Measurements from ENCODE around the gene UGT1A3. TPM values are rescaled to one million over a fixed set of nuclear protein-coding genes. Genes with fewer than 3 reads are reported as not detected.

UGT1A3 gene
- total and polyA plus RNA-seq, 8 donors: not detected

DNA sequence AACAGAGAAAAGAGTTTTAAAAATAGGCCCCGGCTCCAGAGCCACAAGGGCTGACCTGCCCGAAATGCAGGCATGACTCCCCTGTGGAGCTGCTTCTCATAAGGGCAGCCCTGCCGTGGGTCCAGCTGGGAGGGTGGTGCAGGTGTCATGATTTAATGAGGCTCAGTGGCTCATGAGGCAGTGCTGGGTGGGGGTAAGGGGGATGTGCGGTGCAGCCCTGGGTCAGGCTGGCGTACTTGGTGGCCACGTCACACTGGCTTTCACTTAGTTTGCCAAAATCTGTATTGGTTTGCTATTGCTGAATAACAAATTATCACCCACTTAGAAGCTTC is 91.9 kb downstream of the UGT1A3 start:
- H3K4me1 ChIP-seq: no peaks in the 10 kb centered on the region
- H3K36me3 ChIP-seq: no peaks in the 10 kb centered on the region
- TF ChIP-seq, protein P1, sequence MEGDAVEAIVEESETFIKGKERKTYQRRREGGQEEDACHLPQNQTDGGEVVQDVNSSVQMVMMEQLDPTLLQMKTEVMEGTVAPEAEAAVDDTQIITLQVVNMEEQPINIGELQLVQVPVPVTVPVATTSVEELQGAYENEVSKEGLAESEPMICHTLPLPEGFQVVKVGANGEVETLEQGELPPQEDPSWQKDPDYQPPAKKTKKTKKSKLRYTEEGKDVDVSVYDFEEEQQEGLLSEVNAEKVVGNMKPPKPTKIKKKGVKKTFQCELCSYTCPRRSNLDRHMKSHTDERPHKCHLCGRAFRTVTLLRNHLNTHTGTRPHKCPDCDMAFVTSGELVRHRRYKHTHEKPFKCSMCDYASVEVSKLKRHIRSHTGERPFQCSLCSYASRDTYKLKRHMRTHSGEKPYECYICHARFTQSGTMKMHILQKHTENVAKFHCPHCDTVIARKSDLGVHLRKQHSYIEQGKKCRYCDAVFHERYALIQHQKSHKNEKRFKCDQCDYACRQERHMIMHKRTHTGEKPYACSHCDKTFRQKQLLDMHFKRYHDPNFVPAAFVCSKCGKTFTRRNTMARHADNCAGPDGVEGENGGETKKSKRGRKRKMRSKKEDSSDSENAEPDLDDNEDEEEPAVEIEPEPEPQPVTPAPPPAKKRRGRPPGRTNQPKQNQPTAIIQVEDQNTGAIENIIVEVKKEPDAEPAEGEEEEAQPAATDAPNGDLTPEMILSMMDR (IDR thresholded peaks at IDR 0.05): no peak
- peaks cover 0 to 4% of the 10 kb centered on the region in 2 donors for H3K9me3 ChIP-seq
- H3K4me3 ChIP-seq: no peak overlapping the region
- intact Hi-C loops (cut with DNase I): no loop called here
- no peaks in the 10 kb centered on the region for H3K27me3 ChIP-seq
- no peak for ATAC-seq
- DNase-seq: no peak
- H3K27ac ChIP-seq: no peak overlapping the region

DNA sequence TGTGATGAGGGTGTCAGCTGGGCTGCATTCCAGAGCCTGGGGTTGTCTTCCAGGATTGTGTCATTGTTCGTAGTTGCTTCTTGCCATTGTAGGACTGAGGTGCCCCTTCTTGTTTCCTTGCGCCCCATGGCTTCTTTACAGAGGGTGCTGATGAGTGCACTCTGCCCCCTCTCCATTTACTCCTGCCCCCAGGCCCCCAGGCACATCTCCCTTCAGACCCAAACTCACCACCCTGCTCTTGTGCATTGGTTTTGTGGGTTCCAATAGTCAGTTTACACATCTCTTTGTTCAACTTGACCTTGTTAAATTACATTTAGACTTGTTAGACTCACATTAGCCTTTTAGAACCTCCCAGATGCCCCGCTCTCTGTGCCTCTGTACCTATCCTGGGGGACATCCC is 92.4 kb downstream of the UGT1A3 start:
- H3K4me1 ChIP-seq: no peaks in the 10 kb centered on the region
- no peak overlapping the region for H3K27ac ChIP-seq
- DNase-seq (no peak), ATAC-seq (no peak)
- H3K9me3 ChIP-seq: no peaks in the 10 kb centered on the region
- no peaks in the 10 kb centered on the region for H3K27me3 ChIP-seq
- H3K36me3 ChIP-seq: no peaks in the 10 kb centered on the region
- TF ChIP-seq, protein P1 (IDR thresholded peaks at IDR 0.05): no peak
- H3K4me3 ChIP-seq: no peak overlapping the region
- intact Hi-C loops (cut with DNase I): no loop called here

DNA sequence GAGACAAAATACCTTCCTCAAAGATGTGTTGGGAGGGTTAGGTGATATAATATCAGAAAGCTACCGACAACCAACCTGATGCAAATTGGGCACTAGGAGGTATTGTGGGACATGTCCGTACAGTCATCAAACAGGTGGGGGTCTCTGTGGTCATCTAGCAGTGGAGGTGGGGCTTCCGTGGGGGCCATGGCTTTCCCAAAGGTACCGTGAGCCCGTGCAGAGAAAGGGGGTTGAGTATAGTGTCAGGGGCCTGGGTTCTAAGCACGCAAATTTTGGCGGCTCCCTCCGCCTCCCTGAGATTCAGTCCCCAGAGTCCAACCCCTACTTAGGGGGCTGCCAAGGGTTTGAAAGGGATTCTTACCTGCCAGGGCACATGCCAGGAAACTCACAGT is 92.9 kb downstream of the UGT1A3 start:
- Histone ChIP-seq H3K27ac (no peak overlapping the region), H3K27me3 (no peaks in the 10 kb centered on the region), H3K4me3 (no peak overlapping the region), H3K36me3 (no peaks in the 10 kb centered on the region), H3K4me1 (no peaks in the 10 kb centered on the region), H3K9me3 (no peaks in the 10 kb centered on the region)
- ATAC-seq (no peak), DNase-seq (no peak)
- TF ChIP-seq, protein P1 (IDR thresholded peaks at IDR 0.05): no peak
- intact Hi-C loops (cut with DNase I): no loop called here

DNA sequence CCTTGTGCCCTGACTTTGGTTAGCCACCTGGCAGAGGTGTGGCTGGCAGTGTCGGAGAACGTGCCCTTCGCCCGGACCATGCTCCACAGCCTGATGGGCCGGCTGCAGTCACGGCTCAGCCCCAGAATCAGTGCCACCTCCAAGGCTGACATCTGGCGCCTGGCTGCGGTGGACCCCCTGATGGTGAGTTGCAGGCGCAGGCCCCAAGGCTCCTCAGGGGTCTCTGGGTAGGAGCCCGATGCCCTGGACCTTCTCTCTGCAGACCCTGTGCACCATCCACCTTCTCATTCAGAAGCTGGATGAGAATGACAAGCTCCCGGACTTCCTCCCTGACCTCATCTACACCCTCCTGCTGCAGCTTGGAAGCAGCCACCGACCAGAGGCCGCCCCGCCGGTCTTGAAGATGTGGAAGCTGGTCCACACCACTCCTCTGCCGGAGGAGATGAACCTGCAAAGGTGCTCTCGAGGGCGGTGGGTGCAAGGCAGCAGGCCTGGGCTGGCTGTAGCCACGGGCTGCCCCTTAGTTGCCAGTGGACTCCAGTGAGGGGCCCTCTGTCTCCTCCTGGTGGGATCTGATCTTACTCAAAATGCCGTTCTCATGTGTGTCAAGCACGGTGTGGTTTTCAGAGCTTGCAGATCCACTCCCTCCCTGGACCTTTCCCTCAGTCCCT is 93.4 kb downstream of the UGT1A3 start:
- TF ChIP-seq, protein P1 (IDR thresholded peaks at IDR 0.05): no peak
- no peak for DNase-seq
- H3K27ac ChIP-seq: no peak overlapping the region
- H3K9me3 ChIP-seq: no peaks in the 10 kb centered on the region
- no peaks in the 10 kb centered on the region for H3K36me3 ChIP-seq
- intact Hi-C loops (cut with DNase I): no loop called here
- no peak overlapping the region for H3K4me3 ChIP-seq
- ATAC-seq: no peak
- no peaks in the 10 kb centered on the region for H3K27me3 ChIP-seq
- no peaks in the 10 kb centered on the region for H3K4me1 ChIP-seq

Other genes with a start within 250 kb of the UGT1A3 start
- gene USP40, start 162.3 kb upstream of the UGT1A3 start, total RNA-seq: 10 to 100 TPM; 40.0 to 43.1 TPM
- 10 to 100 TPM; 41.4 to 60.5 (median 46.8) TPM for gene USP40, start 162.3 kb upstream of the UGT1A3 start, polyA plus RNA-seq (ENCODE audit: insufficient read length in 6 of 6)
- not detected for gene UGT1A8, start 111.4 kb upstream of the UGT1A3 start, total RNA-seq
- gene UGT1A8, start 111.4 kb upstream of the UGT1A3 start, polyA plus RNA-seq (ENCODE audit: insufficient read length in 6 of 6): not detected
- not detected for gene UGT1A10, start 92.6 kb upstream of the UGT1A3 start, total RNA-seq
- gene UGT1A10, start 92.6 kb upstream of the UGT1A3 start, polyA plus RNA-seq (ENCODE audit: insufficient read length in 6 of 6): not detected
- not detected for gene UGT1A9, start 57.1 kb upstream of the UGT1A3 start, total RNA-seq
- not detected for gene UGT1A9, start 57.1 kb upstream of the UGT1A3 start, polyA plus RNA-seq (ENCODE audit: insufficient read length in 6 of 6)
- gene UGT1A7, start 47.1 kb upstream of the UGT1A3 start, total RNA-seq: not detected
- not detected for gene UGT1A7, start 47.1 kb upstream of the UGT1A3 start, polyA plus RNA-seq (ENCODE audit: insufficient read length in 6 of 6)
- 1 to 10 TPM in 1 of 2 donors, not detected in 1; 1.7 TPM for gene UGT1A6, start 36.2 kb upstream of the UGT1A3 start, total RNA-seq
- gene UGT1A6, start 36.2 kb upstream of the UGT1A3 start, polyA plus RNA-seq (ENCODE audit: insufficient read length in 6 of 6): under 1 TPM in 4 of 6 donors, not detected in 2; 0.10 to 0.18 (median 0.13) TPM
- gene UGT1A5, start 16.1 kb upstream of the UGT1A3 start, total RNA-seq: under 1 TPM in 1 of 2 donors, not detected in 1; 0.10 TPM
- gene UGT1A5, start 16.1 kb upstream of the UGT1A3 start, polyA plus RNA-seq (ENCODE audit: insufficient read length in 6 of 6): not detected
- not detected for gene UGT1A4, start 10.3 kb upstream of the UGT1A3 start, total RNA-seq
- gene UGT1A4, start 10.3 kb upstream of the UGT1A3 start, polyA plus RNA-seq (ENCODE audit: insufficient read length in 6 of 6): not detected
- under 1 TPM in 1 of 2 donors, not detected in 1; 0.24 TPM for gene UGT1A1, start 31.2 kb downstream of the UGT1A3 start, total RNA-seq
- gene UGT1A1, start 31.2 kb downstream of the UGT1A3 start, polyA plus RNA-seq (ENCODE audit: insufficient read length in 6 of 6): under 1 TPM; 0.04 to 0.20 (median 0.13) TPM
- under 1 TPM in 1 of 2 donors, not detected in 1; 0.32 TPM for gene MROH2A, start 49.3 kb downstream of the UGT1A3 start, total RNA-seq
- gene MROH2A, start 49.3 kb downstream of the UGT1A3 start, polyA plus RNA-seq (ENCODE audit: insufficient read length in 6 of 6): under 1 TPM; 0.27 to 0.77 (median 0.66) TPM
- 1 to 10 TPM; 1.8 to 7.1 TPM for gene HJURP, start 125.5 kb downstream of the UGT1A3 start, total RNA-seq
- gene HJURP, start 125.5 kb downstream of the UGT1A3 start, polyA plus RNA-seq (ENCODE audit: insufficient read length in 6 of 6): 10 to 100 TPM; 16.1 to 38.8 (median 23.7) TPM
- gene TRPM8, start 188.3 kb downstream of the UGT1A3 start, total RNA-seq: not detected
- gene TRPM8, start 188.3 kb downstream of the UGT1A3 start, polyA plus RNA-seq (ENCODE audit: insufficient read length in 6 of 6): under 1 TPM in 5 of 6 donors, not detected in 1; 0.14 to 0.40 (median 0.16) TPM